Stomach (tissue), 4 donors: ENCODE measurements around the gene LITAF.

Experiments used
- EP300 ChIP-seq: sonication (generic); formaldehyde crosslinking; IDR thresholded peaks from one replicate; pipeline ENCODE4 v1.6.1; 2017; ENCODE audit warnings: antibody characterized with exemption
- POLR2A ChIP-seq, 4 donors: fragments of 450-650 bp; IDR thresholded peaks; one replicate each; pipeline ENCODE4 v1.6.1; 2016; ENCODE audit warnings: antibody characterized with exemption in 4 of 4, control low read depth in 2 of 4, mild to moderate bottlenecking in 1 of 4, moderate library complexity in 1 of 4
- POLR2AphosphoS5 ChIP-seq, 3 donors: sonication (generic); formaldehyde crosslinking; IDR thresholded peaks; one replicate each; pipeline ENCODE4 v1.6.1; 2016; ENCODE audit warnings: antibody characterized with exemption in 3 of 3
- TF ChIP-seq, protein P1 (sequence below), 7 experiments: fragments of 450-650 bp in 4 of 7; fragments of 200-600 bp in 3 of 7; sonication (generic) in 3 of 7; IDR thresholded peaks; one replicate each; pipeline ENCODE4 v1.5.1; 2016 to 2019; ENCODE audit warnings: antibody characterized with exemption in 7 of 7, control low read depth in 2 of 7, mild to moderate bottlenecking in 1 of 7

DNA sequence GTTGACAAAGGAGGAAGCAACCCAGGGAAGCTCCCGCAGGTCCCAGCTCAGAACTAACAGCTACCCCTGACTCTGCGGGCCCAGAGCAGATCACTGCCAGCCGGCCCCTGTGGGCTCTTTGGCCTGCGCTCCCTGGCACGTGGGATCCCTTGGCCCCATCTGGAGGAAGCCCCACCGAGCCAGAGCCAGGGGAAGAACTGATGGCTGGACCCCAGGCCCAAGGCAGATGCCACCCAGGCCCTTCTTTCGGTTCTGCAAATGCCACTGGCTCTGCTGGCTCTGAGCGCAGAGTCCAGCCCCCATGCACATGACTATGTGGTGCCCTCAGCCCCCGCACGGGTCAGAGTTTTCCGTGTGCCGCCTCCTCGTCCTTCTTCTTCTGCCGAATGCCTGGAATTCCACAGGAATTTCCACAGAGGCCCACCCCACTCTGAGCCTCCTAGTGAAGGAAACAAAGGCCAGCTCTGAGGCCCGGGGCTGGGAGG lies 45.8 kb upstream of the LITAF start:
- TF ChIP-seq, protein P1, sequence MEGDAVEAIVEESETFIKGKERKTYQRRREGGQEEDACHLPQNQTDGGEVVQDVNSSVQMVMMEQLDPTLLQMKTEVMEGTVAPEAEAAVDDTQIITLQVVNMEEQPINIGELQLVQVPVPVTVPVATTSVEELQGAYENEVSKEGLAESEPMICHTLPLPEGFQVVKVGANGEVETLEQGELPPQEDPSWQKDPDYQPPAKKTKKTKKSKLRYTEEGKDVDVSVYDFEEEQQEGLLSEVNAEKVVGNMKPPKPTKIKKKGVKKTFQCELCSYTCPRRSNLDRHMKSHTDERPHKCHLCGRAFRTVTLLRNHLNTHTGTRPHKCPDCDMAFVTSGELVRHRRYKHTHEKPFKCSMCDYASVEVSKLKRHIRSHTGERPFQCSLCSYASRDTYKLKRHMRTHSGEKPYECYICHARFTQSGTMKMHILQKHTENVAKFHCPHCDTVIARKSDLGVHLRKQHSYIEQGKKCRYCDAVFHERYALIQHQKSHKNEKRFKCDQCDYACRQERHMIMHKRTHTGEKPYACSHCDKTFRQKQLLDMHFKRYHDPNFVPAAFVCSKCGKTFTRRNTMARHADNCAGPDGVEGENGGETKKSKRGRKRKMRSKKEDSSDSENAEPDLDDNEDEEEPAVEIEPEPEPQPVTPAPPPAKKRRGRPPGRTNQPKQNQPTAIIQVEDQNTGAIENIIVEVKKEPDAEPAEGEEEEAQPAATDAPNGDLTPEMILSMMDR (IDR thresholded peaks at IDR 0.05): no peak
- TF ChIP-seq POLR2A (IDR thresholded peaks at IDR 0.05): no peak
- TF ChIP-seq POLR2AphosphoS5 (IDR thresholded peaks at IDR 0.05): peak; percentile 14 to 50 (median 29)
- no peak for TF ChIP-seq EP300
